Activated CD4-positive, CD25-positive, alpha-beta regulatory T cell treated with anti-CD3 and anti-CD28 coated beads, Interleukin-2, amount 50 U/mL, for 16 hours (primary cell): ENCODE data around the gene FAM222B.

Source experiments
- DNase-seq: peaks from one replicate; pipeline ENCODE4 v3.0.0-alpha.2; 2020; ENCODE audit warnings: low read depth, low spot score

Gene FAM222B

GRCh38 chr17:28774206-28774605, 68.4 kb downstream of the FAM222B start:
- DNase-seq, result no peak

- DNase-seq, result no peak
Measured at GRCh38 chr17:28773736-28774135, 68.9 kb downstream of the FAM222B start.

GRCh38 chr17:28765038-28765437, 77.6 kb downstream of the FAM222B start:
- DNase-seq, result no peak

- DNase-seq, result peak; percentile 73
Measured at GRCh38 chr17:28763804-28764266, 78.8 kb downstream of the FAM222B start.

GRCh38 chr17:28763137-28763799, 79.3 kb downstream of the FAM222B start:
- no peak for DNase-seq

- DNase-seq, result no peak
Measured at GRCh38 chr17:28760601-28761562, 81.7 kb downstream of the FAM222B start.

- no peak for DNase-seq
Measured at GRCh38 chr17:28759256-28759865, 83.2 kb downstream of the FAM222B start.

GRCh38 chr17:28758411-28759121, 84.0 kb downstream of the FAM222B start:
- no peak for DNase-seq

GRCh38 chr17:28756049-28756804, 86.4 kb downstream of the FAM222B start:
- DNase-seq, result no peak

- DNase-seq, result no peak
Measured at GRCh38 chr17:28755486-28755885, 87.1 kb downstream of the FAM222B start.

GRCh38 chr17:28751600-28752366, 90.8 kb downstream of the FAM222B start:
- DNase-seq, result no peak

GRCh38 chr17:28750178-28751047, 92.2 kb downstream of the FAM222B start:
- DNase-seq, result peak; percentile 80

GRCh38 chr17:28749516-28750177, 92.9 kb downstream of the FAM222B start:
- DNase-seq, result no peak

- no peak for DNase-seq
Measured at GRCh38 chr17:28748852-28749515, 93.6 kb downstream of the FAM222B start.

GRCh38 chr17:28747801-28748750, 94.5 kb downstream of the FAM222B start:
- DNase-seq, result no peak

GRCh38 chr17:28747051-28747691, 95.4 kb downstream of the FAM222B start:
- no peak for DNase-seq
